Activated CD4-positive, CD25-positive, alpha-beta regulatory T cell treated with anti-CD3 and anti-CD28 coated beads, Interleukin-2, amount 50 U/mL, for 24 hours (primary cell): Measurements from ENCODE around the gene AQR.
"Not testable (repeated sequence)": the region's sequence is repeated elsewhere in the genome, so short reads cannot be mapped to it uniquely, and the experiment has no call there.

ENCODE experiments used
- ATAC-seq, 2 donors: fragments of 150-1000 bp; cut with Tn5 transposase; one replicate each; pipeline ENCODE4 v1.10.0; 2021; ENCODE audit warnings: mild to moderate bottlenecking in 1 of 2, moderate library complexity in 1 of 2

AQR gene

DNA sequence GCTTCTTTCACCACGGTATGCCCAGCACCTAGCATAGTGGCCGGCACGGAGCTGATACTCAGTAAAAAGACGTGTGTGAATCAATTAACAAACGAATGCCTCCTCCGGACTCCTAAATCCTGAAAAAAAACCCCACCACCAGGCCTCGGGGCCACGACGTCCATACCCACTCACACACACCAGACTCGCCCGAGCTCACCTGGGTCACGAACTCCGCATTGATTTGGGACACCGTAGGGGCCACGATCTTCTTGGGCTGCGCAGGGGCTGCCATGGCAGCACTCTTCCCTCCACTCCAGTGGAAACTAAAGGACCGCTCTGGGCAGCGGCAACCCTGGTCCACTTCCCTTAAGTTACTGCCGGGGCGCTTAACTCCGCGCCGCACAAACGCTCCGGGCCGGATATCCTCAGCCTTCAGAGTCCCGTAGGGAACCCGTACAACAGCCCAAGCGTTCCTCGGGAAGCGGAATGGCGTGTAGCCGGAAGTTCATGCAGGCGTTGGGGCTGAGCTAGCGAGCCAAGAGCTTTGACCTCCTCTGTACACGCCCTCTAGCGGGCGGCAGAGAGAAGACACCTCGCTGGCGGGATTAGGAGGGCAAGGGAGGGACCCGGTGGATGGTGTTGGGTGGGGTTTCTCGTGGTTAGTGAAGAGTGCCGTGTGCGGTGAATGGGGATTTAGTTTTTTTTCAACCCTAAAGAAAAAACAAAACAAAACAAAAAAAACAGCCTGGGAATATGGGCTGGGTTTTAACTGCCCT is at the start of gene AQR:
Gene AQR (minus strand): TSS at position 403 of the 758 bp plus-strand sequence. CDS start 129 bp downstream, at position 274.
- peak; percentile 98 for ATAC-seq

DNA sequence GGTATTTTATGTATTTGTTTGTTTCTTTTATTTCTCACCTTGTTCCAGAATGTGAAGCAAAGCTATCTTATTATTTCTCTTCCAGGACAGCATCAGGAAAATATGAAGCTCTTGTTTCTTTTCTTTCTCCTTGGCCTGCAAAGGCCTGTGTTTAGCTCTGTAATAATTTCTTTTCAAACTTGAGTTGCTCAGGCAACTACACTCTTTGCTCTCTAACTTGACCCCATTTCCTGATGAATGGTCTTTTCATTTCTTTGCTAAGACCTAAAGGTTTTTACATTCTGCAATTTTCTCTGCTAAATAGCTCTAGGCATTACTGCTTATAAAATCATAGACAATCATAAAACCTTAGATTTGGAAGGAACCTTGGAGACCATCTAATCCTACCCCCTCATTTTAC is 44.7 kb upstream of the AQR start:
- ATAC-seq: no peak

DNA sequence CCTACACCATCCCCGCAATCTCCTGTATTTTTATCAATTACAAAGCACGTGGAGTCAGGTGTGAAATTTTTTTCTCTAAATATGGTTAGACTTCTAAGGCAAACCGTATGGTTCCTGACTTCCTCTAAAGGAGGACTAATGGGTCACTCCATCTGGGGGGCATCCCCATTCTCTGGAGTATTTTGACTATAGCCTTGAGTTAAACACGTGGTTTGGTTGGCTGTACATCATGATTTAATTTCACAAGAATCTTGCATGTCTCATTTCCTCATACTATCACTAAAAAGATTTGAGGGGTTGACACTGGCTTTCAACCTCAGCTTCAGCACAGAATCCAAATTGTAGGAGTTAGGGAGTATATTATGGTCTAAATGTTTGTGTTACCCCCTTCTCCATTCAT is 43.8 kb upstream of the AQR start:
- ATAC-seq: no peak

DNA sequence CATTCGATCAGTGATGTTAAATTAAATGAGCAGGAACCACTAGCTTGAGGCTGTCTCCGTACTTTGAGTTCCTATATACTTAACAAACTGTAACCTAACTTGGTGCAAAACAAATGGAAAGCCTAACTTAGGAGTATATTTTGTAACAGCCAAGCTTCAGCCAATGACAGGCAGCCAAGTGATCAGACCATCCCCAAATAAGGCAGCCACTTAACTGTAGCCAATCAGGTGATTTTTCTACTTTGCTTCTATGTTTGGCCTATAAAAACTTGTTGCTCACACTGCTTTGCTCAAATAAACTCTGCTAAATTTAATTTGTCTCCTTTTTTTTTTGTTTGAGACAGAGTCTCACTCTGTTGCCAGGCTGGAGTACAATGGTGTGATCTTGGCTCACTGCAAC is 37.9 kb upstream of the AQR start:
- ATAC-seq: no peak

DNA sequence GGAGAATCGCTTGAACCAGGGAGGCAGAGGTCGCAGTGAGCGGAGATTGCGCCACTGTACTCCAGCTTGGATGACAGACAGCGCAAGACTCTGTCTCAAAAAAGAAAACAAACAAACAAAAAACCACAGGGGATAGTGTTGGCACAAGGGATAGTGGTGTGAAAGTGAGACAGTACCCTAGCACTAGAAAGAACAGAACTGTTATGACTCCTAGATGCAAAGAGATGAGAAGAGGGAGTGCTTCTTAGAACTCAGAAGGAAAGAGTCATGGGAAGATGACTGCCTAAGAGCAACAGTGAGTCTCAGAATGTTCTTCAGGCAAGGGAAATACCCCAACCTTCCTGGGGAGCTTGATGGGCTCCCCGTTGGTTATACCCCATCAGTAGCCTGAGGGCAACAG is 36.4 kb upstream of the AQR start:
- ATAC-seq: no peak

DNA sequence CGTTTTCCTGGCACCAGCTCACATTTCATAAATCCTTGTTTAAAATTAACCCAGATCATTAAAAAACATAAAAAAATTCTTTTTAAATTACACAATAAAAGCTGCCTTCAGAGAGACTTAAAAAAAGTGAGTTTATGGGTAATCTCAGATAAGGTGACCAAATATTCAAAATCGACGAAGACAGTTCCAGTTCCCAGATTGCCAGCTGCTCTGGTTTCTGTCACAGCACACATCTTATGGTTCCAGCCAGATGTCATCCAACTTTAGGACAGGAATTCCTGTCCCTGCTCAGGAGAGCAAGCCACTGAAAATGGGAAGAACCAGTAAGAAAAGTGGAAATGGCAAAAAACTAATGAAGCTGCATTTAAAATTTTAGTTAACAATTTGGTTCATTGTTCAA is 34.4 kb upstream of the AQR start:
- no peak for ATAC-seq

DNA sequence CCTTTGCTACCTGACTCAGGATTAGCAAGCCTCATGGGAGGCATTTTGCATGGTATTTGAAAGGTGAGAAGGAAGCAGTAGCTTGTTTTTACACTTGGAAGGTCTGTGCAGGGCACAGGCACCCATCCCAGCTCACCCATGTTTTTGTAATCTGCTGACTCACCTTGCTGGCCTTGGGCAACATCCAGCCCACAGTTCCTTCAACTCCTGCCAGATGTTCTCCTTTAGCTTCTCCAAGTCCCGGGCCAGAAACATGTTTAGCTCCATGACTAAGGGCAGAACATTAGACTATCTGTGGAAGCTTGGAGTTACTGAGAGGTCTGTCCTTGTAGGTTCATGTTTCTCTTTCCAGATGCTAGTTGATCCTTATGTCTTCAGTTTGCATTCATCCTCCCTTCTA is 31.0 kb upstream of the AQR start:
- no peak for ATAC-seq

DNA sequence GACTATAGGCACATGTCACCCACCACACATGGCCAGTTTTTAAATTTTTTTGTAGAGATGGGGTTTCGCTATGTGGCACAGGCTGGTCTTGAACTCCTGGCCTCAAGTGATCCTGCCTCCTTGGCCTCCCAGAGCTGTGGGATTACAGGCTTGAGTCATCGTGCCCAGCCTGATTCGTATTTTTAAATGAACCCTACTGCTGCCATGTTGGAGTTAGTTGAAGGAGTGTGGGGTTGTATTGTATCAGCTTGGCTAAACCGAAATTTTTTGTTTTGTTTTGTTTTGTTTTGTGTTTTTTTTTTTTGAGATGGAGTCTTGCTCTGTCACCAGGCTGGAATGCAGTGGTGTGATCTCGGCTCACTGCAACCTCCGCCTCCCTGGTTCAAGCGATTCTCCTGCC is 30.4 kb upstream of the AQR start:
- no peak for ATAC-seq

DNA sequence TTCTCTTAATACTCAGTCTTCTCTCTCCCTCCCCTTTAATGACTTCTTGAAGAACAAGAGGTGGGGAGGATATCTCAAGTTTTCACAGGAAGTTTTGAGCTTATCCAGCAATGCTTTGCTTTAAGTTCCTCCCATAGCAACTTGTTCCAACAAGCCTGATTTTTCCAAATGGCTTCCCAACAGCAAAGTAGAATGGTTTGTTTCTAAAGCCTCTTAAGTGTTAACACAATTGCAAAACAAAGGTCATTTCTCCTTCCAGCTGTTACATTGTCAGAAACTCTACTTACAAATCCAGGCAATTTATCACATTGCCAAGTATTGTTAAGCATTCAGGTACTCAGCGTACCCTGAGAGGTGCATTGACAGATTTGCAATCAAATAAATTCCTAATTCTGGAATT is 25.4 kb upstream of the AQR start:
- ATAC-seq: no peak

DNA sequence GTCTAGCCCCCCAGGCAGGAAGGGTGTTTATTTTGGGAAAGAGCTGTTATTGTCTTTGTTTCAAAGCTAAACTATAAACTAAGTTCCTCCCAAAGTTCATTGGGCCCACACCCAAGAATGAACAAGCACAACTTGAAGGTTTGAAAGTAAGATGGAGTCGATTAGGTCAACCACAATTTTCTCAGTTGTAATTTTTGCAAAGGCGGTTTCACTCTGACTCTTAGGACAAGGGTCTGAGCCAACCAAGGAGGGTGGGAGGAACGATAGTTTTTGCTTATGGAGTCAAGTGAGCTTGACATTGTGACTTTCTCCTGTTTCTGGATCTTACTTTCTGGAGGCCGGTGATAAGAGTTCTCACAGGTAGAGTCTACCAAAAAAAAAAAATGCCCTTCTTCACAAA is 24.3 kb upstream of the AQR start:
- peak; percentile 87 to 89 for ATAC-seq

DNA sequence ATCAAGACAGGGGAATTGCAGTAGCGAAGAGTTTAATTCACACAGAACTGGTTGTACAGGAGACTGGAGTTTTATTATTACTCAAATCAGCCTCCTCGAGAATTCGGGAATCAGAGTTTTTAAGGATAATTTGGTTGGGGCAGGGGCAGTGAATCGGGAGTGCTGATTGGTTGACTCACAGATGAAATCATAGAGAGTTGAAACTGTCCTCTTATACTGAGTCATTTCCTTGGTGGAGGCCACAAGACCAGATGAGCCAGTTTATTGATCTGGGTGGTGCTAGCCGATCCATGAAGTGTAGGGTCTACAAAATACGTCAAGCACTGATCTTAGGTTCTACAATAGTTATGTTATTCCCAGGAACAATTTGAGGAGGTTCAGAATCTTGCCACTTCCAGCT is 23.9 kb upstream of the AQR start:
- peak; percentile 57 to 61 for ATAC-seq

DNA sequence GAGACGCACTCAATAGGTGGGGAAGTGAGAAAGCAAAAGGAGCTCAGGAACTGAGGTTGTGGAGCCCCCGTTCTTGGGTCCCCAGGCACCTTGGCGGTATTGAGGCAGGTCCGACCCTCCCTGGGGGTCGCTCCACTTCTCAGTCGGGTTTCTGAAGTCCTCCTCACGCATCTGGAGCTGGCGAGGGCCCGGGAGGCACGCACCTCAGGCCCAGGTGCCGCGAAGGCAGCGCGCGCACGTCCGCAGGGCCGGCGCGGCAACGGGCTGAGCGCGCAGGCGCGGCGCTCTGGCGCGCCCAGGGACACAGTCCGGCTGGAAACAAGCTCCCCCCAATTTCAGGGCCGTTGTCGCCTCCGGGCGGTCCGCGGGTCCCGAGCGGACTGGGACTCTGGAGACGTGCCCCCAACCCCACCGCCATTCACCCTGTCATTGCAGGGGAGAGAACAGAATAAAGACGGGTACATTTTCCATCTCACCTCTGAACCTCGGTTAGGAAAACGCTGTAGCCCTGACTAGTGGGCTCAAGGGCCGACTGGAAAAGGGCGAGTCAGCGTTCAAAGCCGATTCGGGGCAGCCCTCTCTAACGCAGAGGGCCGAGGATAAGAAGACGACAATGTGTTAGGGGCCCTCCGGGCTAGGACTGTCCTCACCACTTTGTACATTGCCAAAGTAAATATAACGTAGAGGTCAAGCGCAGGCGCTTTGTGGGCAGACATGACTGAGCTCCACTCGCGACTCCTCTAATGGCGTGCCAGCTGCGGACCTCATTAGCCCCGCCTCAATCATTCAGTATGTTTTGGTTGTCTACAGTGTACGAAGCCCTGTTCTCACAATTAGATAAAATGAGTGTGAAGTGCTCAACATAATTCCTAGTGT is 18.7 kb upstream of the AQR start, which contains the start of gene ZNF770:
Gene ZNF770 (minus strand): TSS at position 261 of the 876 bp plus-strand sequence. CDS start 4,853 bp downstream, outside the sequence.
- ATAC-seq: peak; percentile 75 to 80

DNA sequence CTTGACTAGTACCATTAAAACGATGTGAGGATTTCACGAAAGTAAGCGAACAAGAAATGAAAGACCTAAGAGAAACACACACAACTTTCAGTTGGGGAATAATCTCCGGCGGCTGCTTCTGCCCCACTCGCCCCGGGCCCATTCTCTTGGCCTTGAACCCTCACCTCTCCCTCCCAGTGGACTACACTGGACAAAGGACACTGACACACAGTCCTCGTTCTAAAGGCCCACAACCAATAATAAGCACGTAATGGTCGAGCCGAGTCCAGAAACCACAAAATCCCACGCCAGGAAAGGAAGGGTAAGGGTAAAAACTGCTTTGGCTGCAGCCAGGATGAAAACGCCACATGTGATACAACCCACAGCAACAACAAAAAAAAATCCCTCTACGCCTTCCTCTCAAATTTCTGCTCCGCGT is 18.1 kb upstream of the AQR start:
- ATAC-seq: no peak

DNA sequence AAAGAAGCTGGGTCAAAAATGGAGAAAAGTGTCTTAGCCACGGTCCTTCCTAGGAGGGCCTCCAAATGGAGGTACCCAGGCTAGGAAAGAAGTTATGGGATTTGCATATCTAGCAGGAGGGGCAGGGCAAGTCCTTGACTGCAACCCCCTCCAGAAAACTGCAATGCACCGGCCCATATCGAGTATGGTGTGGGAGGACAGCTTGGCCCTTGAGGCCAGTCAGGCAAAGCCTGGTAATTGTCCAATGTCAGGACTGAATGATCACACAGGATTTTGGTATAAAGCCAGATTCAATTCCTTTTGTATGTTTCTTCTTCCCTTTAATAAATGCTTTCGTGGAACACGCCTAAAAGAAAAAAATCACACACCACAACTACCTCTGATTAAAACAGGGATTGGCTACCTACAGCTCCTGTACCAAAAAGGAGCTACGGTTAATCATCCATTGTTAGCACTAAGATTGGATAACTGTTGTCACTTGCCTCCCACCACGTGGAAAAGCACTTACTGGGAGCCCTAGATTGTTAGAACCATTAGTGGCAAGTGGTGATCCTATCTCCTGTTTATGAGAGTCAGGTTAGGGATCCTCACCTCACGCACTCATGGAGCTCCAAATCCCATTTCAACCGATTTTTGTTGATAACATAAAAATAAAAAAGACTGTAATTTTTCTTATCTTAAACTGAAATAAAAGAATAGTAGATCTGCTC is 17.4 kb upstream of the AQR start:
- no peak for ATAC-seq

DNA sequence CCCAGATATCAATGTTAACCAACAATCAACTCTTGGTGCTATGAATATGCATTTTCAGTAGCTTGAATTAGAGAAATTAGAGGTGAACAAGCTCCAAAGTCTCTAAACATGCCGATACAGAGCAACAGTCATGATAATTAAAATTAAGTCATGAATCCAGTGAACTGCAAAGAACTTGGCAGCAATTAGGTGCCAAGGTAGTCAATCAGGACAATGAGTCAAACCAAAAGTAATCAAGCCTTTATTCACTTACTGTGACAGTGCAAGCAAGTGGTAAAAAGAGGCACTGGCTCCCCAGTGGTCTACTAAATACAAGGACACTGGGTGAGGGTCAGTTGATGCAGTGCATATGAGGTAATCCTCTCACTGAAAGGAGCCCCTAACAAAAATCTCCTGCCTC is 16.8 kb upstream of the AQR start:
- ATAC-seq: no peak

DNA sequence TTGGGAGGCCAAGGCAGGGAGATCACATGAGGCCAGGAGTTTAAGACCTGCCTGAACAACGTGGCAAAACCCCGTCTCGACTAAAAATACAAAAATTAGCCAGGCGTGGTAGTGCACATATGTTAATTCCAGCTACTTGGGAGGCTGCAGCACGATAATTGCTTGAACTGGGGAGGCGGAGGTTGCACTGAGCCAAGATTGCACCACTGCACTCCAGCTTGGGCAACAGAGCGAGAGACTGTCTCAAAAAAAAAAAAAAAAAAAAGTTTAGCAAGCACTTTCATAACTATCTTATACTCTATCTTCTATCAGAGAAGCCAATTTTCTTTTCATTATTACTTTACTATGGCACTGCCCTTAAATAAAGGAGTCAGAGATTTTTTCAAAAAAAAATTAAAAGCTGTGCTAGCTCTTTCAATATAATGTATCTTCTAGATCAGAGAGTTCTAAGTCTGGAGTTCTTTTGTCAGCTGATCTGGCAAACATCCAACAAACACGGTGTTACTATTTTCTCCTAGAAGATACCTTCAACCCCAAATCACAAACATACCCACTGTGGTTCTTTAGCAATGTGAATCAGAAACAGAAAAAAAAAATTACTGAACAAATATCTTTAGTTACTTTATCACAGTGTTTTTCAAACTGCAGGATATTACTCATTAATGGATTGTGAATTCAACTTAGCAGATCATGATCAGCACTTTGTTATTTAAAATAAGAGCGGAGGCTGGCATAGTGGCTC is 15.5 kb upstream of the AQR start:
- ATAC-seq: peak; percentile 11 to 18

DNA sequence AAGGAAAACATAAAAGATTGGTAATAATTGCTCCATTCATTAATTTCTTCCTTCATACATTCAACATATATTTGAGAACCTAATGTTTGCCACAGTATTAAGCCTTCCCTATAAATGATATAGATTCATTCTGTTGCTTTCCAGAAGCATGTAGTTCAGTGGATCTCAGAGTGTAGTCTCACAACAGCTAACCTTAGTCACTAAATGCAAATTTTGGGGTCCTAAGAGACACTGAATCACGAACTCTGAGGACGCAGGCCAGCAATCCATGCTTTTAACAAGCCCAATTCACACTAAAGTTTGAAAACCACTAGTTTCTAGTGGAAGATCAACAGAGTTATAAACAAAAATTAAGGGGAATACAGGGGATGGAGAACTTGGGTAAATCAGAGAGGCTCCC is 7.2 kb upstream of the AQR start:
- no peak for ATAC-seq

DNA sequence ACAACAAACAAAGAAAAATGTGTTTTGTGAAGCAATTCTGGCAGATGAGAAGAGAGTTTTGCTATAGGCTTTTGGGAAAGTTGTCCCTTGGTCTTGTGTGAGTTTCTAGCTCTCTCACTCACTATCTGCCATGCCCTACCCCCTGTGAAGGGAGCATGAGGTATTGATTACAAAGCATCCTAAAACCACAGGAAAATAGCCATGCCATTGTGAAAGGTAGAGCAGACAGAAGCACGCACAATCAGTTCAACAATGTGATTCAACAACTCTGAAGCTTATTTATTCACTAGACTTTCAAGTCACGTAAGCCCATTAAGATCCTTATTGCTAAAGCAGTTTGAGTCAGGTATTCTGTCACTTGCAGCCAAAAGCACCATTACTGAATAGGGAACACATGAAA is 6.5 kb upstream of the AQR start:
- ATAC-seq: no peak

DNA sequence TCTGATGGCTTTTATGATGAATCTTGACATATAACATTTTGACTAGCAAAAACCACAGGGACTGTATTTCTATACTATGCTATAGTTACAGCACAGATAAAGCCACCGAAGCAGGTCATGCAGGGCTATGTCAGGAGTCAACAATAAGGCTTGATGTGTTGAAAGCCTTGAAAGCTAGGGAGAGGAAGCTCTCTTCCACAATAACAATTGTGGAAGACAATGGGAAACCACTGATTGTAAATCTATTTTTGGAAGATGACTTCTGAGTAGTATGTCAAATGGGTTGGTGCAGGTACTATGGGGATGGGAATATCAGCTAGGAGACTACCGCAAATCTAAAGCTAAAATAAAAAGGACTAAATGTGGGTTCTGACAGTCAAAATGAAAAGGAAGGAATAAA is 4.0 kb upstream of the AQR start:
- ATAC-seq: no peak

DNA sequence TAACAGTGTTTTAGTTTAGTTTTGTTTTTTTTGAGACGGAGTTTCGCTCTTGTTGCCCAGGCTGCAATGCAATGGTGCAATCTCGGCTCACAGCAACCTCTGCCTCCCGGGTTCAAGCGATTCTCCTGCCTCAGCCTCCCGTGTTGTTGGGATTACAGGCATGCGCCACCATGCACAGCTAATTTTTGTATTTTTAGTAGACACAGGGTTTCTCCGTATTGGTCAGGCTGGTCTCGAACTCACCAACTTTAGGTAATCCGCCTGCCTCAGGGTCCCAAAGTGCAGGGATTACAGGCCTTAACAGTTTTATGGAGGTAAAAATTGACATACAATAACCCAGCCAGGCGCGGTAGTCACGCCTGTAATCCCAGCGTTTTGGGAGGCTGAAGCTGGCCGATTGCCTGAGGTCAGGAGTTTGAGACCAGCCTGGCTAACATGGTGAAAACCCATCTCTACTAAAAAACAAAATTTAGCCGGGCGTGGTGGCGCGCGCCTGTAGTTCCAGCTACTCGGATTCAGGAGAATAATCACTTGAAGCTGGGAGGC is 629 bp upstream of the AQR start:
- ATAC-seq: not testable (repeated sequence)

DNA sequence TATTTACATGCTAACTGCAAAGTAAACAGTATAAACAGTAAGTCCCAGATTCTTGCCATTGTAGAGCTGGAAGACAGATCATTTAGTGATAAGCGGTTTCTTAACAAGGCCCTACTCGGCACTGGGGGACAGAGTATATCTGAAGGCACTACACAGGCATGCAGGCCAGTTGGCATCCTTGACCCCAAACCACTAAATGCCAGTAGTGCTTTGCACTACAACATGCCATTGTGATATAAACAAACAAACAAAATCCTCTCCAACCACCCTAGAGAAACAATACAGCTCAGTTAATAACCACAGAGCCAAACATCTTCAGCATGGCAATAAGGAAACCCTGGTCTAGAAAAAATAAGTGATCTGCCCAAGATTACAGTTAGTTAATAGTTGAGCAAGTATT is 5.3 kb downstream of the AQR start:
- no peak for ATAC-seq

DNA sequence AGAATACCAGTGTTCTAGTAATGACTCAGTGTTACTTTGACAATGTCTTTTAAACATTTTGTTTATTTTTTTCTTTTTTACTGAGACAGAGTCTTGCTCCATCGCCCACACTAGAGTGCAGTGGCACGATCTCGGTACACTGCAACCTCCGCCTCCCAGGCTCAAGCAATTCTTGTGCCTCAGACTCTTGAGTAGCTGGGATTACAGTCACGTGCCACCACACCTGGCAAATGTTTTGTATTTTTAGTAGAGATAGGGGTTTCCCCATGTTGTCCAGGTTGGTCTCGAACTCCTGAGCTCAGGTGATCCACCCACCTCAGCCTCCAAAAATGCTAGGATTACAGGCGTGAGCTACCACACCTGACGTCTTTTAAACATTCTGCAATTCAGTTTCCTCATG is 15.7 kb downstream of the AQR start:
- ATAC-seq: peak in 1 of 2 donors; percentile 13
